WTC11 (cell line): ENCODE measurements around the gene BATF. TPM values are rescaled to one million over a fixed set of nuclear protein-coding genes. Genes with fewer than 3 reads are reported as not detected.

ENCODE experiments used
- ATAC-seq: fragments of 200-7000 bp; cut with Tn5 transposase; 2 replicates; pipeline ENCODE4 v1.10.0; 2021; ENCODE audit warnings: mild to moderate bottlenecking, moderate library complexity
- CTCF ChIA-PET: fragments of 300-600 bp; sonication (Branson Sonifier 250); formaldehyde crosslinking; loops from one replicate; lab custom pipeline; 2021; ENCODE audit warnings: antibody characterized with exemption; lab: Charles Lee
- POLR2A ChIA-PET: fragments of 350-600 bp; sonication (Branson Sonifier 250); formaldehyde crosslinking; loops from one replicate; lab custom pipeline; 2021; ENCODE audit warnings: antibody characterized with exemption; lab: Charles Lee
- DNase-seq: peaks from one replicate; pipeline ENCODE4 v3.0.0; 2021; ENCODE audit warnings: low spot score
- H3K27ac Mint-ChIP-seq: 2 replicates; pipeline ENCODE4 v1.8.0; 2021; ENCODE audit warnings: mixed read lengths
- H3K27me3 Mint-ChIP-seq: 2 replicates; pipeline ENCODE4 v1.8.0; 2021; ENCODE audit warnings: low read depth, mild to moderate bottlenecking, moderate library complexity, mixed read lengths
- H3K36me3 Mint-ChIP-seq: 2 replicates; pipeline ENCODE4 v1.8.0; 2021; ENCODE audit warnings: mixed read lengths
- H3K4me1 Mint-ChIP-seq: 2 replicates; pipeline ENCODE4 v1.8.0; 2022; ENCODE audit warnings: mixed read lengths
- H3K4me3 Mint-ChIP-seq: 2 replicates; pipeline ENCODE4 v1.8.0; 2021; ENCODE audit warnings: mild to moderate bottlenecking, moderate library complexity, mixed read lengths
- H3K9me3 Mint-ChIP-seq: 2 replicates; pipeline ENCODE4 v1.8.0; 2021; ENCODE audit warnings: mixed read lengths
- ETV6 ChIP-seq: sonication (generic); formaldehyde crosslinking; IDR thresholded peaks from 2 replicates; pipeline ENCODE4 v1.8.1; 2022; ENCODE audit warnings: mild to moderate bottlenecking, missing genetic modification reagents
- GRHL2 ChIP-seq: fragments of 250-450 bp; sonication (Bioruptor Pico); IDR thresholded peaks from 2 replicates; pipeline ENCODE4 v1.8.0; 2022; ENCODE audit warnings: mild to moderate bottlenecking, moderate library complexity; ENCODE audit not compliant: insufficient replicate concordance, severe bottlenecking
- IRF2 ChIP-seq: sonication (generic); formaldehyde crosslinking; IDR thresholded peaks from 2 replicates; pipeline ENCODE4 v1.8.0; 2022; ENCODE audit warnings: low read depth, missing genetic modification reagents, borderline replicate concordance
- JUN ChIP-seq: sonication (generic); formaldehyde crosslinking; IDR thresholded peaks from 2 replicates; pipeline ENCODE4 v1.8.0; 2023; ENCODE audit warnings: mild to moderate bottlenecking, missing genetic modification reagents
- NFATC4 ChIP-seq: fragments of 250-450 bp; sonication (Bioruptor Pico); IDR thresholded peaks from 2 replicates; pipeline ENCODE4 v1.9.0; 2021; ENCODE audit warnings: mild to moderate bottlenecking
- RORB ChIP-seq: fragments of 250-450 bp; sonication (Bioruptor Pico); IDR thresholded peaks from 2 replicates; pipeline ENCODE4 v1.9.0; 2021; ENCODE audit warnings: mild to moderate bottlenecking
- SMAD4 ChIP-seq: sonication (generic); formaldehyde crosslinking; IDR thresholded peaks from 2 replicates; pipeline ENCODE4 v1.8.0; 2022; ENCODE audit warnings: mild to moderate bottlenecking, missing genetic modification reagents
- TCF7 ChIP-seq: sonication (generic); formaldehyde crosslinking; IDR thresholded peaks from 2 replicates; pipeline ENCODE4 v1.8.0; 2022; ENCODE audit warnings: mild to moderate bottlenecking, low read depth, missing genetic modification reagents, moderate library complexity
- TEAD1 ChIP-seq: sonication (generic); formaldehyde crosslinking; IDR thresholded peaks from 2 replicates; pipeline ENCODE4 v1.8.0; 2022; ENCODE audit warnings: mild to moderate bottlenecking, missing genetic modification reagents
- TP53 ChIP-seq: sonication (generic); formaldehyde crosslinking; IDR thresholded peaks from 2 replicates; pipeline ENCODE4 v1.8.1; 2023; ENCODE audit warnings: mild to moderate bottlenecking, missing genetic modification reagents
- ZNF138 ChIP-seq: sonication (generic); formaldehyde crosslinking; conservative IDR thresholded peaks from 2 replicates; pipeline ENCODE4 v1.8.1; 2022; ENCODE audit warnings: mild to moderate bottlenecking, moderate library complexity, missing genetic modification reagents
- total RNA-seq: library from RNA; stranded (reverse); gene quantifications from 3 replicates; pipeline ENCODE4 v1.2.3, GENCODE V29; 2021
- TF ChIP-seq, protein P1 (sequence below): fragments of 250-450 bp; sonication (Bioruptor Pico); IDR thresholded peaks from 2 replicates; pipeline ENCODE4 v1.9.0; 2021; ENCODE audit warnings: moderate library complexity, mild to moderate bottlenecking, inconsistent platforms, borderline replicate concordance
- TF ChIP-seq, protein P2 (sequence below): sonication (generic); formaldehyde crosslinking; IDR thresholded peaks from 2 replicates; pipeline ENCODE4 v1.8.1; 2022; ENCODE audit warnings: missing genetic modification reagents, borderline replicate concordance
- TF ChIP-seq, protein P3 (sequence below): fragments of 250-450 bp; sonication (Bioruptor Pico); IDR thresholded peaks from 2 replicates; pipeline ENCODE4 v1.8.0; 2021; ENCODE audit warnings: mild to moderate bottlenecking
- TF ChIP-seq, protein P4 (sequence below): sonication (generic); formaldehyde crosslinking; IDR thresholded peaks from 2 replicates; pipeline ENCODE4 v1.8.0; 2022; ENCODE audit warnings: mild to moderate bottlenecking, missing genetic modification reagents
- TF ChIP-seq, protein P5 (sequence below): sonication (generic); formaldehyde crosslinking; IDR thresholded peaks from 2 replicates; pipeline ENCODE4 v1.8.1; 2023; ENCODE audit warnings: mild to moderate bottlenecking, missing genetic modification reagents, moderate library complexity
- TF ChIP-seq, protein P6 (sequence below): sonication (generic); formaldehyde crosslinking; conservative IDR thresholded peaks from 2 replicates; pipeline ENCODE4 v1.8.1; 2023; ENCODE audit warnings: mild to moderate bottlenecking, low read depth, missing genetic modification reagents, moderate library complexity
- TF ChIP-seq, protein P7 (sequence below): sonication (generic); formaldehyde crosslinking; IDR thresholded peaks from 2 replicates; pipeline ENCODE4 v1.8.1; 2023; ENCODE audit warnings: mild to moderate bottlenecking, missing genetic modification reagents, borderline replicate concordance

BATF gene
- total RNA-seq, 1 experiment from 2014 or later = not detected

DNA sequence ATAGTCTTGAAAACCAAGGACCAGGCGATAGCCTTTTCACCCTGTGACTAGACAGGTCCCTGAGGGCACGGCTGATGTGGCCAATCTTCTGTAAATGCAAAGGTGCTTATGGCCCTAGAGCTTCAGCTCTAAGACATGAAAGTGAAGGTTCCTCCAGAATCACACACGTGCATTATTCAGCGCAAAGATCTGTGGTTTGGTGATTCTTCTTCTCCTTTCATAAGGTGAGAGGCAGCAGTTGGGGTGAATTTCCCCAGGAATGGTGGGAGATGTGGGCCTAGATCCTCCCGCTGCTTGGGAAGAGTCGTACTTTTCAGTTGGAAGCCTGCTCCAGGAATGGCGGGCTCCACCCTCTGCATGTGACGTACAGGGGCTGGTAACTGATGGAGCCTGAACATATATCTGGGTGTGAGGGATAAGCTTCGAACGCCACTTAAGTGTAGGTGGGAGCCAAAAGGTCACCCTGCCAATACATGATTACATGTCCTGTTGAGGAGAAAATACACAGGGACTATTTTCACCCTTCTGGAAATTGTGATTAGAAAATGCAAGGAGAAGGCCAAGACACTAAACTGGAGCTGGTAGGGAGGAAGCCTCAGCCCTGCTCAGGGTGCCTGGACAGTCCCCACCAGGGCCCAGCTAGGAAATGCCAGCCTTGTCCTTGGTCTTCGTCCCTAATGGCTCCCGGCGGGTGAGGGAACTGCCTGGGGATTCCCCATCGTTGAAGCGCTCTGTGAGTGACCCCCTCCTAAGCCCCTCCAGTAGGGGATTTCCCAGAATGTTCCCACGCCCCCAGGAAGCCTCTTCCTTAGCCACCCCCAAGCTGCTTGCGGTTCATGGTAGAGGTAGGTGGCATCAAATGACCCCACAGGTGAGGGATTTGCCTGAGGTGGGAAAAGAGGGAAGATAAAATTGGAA is 17.6 kb downstream of the BATF start:
- Mint-ChIP-seq H3K36me3 (no peaks in the 10 kb centered on the region), H3K4me1 (no peaks in the 10 kb centered on the region), H3K27ac (no peak overlapping the region), H3K9me3 (no peaks in the 10 kb centered on the region), H3K27me3 (no peaks in the 10 kb centered on the region), H3K4me3 (no peak overlapping the region)
- DNase-seq = no peak
- ATAC-seq = no peak
- POLR2A ChIA-PET = no interaction called here
- CTCF ChIA-PET = interaction anchor here (0.7 to 3.1 kb wide), 5 partner anchors 21 to 114 kb away, joined by 3 to 16 read pairs (median 6); no protein-coding TSS in a partner anchor
- TF ChIP-seq, protein P1, sequence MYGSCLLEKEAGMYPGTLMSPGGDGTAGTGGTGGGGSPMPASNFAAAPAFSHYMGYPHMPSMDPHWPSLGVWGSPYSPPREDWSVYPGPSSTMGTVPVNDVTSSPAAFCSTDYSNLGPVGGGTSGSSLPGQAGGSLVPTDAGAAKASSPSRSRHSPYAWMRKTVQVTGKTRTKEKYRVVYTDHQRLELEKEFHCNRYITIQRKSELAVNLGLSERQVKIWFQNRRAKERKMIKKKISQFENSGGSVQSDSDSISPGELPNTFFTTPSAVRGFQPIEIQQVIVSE (CRISPR knock-in tag) = no peak
- TF ChIP-seq SMAD4 (CRISPR knock-in tag) (no peak), GRHL2 (CRISPR knock-in tag) (no peak), NFATC4 (CRISPR knock-in tag) (no peak), RORB (CRISPR knock-in tag) (no peak), TEAD1 (CRISPR knock-in tag) (no peak), IRF2 (CRISPR knock-in tag) (no peak), ETV6 (CRISPR knock-in tag) (no peak), TP53 (CRISPR knock-in tag) (no peak), TCF7 (CRISPR knock-in tag) (no peak)
- TF ChIP-seq, protein P2, sequence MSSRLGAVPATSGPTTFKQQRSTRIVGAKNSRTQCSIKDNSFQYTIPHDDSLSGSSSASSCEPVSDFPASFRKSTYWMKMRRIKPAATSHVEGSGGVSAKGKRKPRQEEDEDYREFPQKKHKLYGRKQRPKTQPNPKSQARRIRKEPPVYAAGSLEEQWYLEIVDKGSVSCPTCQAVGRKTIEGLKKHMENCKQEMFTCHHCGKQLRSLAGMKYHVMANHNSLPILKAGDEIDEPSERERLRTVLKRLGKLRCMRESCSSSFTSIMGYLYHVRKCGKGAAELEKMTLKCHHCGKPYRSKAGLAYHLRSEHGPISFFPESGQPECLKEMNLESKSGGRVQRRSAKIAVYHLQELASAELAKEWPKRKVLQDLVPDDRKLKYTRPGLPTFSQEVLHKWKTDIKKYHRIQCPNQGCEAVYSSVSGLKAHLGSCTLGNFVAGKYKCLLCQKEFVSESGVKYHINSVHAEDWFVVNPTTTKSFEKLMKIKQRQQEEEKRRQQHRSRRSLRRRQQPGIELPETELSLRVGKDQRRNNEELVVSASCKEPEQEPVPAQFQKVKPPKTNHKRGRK (CRISPR knock-in tag) = no peak
- TF ChIP-seq, protein P3, sequence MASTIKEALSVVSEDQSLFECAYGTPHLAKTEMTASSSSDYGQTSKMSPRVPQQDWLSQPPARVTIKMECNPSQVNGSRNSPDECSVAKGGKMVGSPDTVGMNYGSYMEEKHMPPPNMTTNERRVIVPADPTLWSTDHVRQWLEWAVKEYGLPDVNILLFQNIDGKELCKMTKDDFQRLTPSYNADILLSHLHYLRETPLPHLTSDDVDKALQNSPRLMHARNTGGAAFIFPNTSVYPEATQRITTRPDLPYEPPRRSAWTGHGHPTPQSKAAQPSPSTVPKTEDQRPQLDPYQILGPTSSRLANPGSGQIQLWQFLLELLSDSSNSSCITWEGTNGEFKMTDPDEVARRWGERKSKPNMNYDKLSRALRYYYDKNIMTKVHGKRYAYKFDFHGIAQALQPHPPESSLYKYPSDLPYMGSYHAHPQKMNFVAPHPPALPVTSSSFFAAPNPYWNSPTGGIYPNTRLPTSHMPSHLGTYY = no peak
- TF ChIP-seq, protein P4, sequence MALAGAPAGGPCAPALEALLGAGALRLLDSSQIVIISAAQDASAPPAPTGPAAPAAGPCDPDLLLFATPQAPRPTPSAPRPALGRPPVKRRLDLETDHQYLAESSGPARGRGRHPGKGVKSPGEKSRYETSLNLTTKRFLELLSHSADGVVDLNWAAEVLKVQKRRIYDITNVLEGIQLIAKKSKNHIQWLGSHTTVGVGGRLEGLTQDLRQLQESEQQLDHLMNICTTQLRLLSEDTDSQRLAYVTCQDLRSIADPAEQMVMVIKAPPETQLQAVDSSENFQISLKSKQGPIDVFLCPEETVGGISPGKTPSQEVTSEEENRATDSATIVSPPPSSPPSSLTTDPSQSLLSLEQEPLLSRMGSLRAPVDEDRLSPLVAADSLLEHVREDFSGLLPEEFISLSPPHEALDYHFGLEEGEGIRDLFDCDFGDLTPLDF (CRISPR knock-in tag) = no peak
- TF ChIP-seq, protein P5, sequence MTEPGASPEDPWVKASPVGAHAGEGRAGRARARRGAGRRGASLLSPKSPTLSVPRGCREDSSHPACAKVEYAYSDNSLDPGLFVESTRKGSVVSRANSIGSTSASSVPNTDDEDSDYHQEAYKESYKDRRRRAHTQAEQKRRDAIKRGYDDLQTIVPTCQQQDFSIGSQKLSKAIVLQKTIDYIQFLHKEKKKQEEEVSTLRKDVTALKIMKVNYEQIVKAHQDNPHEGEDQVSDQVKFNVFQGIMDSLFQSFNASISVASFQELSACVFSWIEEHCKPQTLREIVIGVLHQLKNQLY (CRISPR knock-in tag) = no peak
- TF ChIP-seq, protein P6, sequence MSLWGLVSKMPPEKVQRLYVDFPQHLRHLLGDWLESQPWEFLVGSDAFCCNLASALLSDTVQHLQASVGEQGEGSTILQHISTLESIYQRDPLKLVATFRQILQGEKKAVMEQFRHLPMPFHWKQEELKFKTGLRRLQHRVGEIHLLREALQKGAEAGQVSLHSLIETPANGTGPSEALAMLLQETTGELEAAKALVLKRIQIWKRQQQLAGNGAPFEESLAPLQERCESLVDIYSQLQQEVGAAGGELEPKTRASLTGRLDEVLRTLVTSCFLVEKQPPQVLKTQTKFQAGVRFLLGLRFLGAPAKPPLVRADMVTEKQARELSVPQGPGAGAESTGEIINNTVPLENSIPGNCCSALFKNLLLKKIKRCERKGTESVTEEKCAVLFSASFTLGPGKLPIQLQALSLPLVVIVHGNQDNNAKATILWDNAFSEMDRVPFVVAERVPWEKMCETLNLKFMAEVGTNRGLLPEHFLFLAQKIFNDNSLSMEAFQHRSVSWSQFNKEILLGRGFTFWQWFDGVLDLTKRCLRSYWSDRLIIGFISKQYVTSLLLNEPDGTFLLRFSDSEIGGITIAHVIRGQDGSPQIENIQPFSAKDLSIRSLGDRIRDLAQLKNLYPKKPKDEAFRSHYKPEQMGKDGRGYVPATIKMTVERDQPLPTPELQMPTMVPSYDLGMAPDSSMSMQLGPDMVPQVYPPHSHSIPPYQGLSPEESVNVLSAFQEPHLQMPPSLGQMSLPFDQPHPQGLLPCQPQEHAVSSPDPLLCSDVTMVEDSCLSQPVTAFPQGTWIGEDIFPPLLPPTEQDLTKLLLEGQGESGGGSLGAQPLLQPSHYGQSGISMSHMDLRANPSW (CRISPR knock-in tag) = no peak

DNA sequence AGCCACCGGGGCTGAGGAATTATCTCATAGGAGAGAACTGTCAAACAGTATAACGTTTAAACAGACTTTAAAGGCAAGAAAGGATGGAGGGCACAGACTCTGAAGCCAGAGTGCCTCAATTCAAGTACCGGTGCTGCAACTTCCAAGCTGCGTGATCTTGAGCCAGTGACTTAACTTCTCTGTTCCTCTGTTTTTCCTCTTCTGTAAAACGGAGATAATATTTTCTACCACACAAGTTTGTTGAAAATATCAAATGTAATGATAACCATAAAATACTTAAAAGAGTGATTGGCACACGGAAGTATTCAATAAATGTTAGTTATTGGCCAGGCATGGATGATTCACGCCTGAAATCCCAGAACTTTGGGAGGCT is 18.2 kb downstream of the BATF start:
- no peak overlapping the region for H3K27ac Mint-ChIP-seq
- no peak for TF ChIP-seq ZNF138 (CRISPR knock-in tag)
- TF ChIP-seq, protein P5 (CRISPR knock-in tag) = no peak
- TF ChIP-seq, protein P7, sequence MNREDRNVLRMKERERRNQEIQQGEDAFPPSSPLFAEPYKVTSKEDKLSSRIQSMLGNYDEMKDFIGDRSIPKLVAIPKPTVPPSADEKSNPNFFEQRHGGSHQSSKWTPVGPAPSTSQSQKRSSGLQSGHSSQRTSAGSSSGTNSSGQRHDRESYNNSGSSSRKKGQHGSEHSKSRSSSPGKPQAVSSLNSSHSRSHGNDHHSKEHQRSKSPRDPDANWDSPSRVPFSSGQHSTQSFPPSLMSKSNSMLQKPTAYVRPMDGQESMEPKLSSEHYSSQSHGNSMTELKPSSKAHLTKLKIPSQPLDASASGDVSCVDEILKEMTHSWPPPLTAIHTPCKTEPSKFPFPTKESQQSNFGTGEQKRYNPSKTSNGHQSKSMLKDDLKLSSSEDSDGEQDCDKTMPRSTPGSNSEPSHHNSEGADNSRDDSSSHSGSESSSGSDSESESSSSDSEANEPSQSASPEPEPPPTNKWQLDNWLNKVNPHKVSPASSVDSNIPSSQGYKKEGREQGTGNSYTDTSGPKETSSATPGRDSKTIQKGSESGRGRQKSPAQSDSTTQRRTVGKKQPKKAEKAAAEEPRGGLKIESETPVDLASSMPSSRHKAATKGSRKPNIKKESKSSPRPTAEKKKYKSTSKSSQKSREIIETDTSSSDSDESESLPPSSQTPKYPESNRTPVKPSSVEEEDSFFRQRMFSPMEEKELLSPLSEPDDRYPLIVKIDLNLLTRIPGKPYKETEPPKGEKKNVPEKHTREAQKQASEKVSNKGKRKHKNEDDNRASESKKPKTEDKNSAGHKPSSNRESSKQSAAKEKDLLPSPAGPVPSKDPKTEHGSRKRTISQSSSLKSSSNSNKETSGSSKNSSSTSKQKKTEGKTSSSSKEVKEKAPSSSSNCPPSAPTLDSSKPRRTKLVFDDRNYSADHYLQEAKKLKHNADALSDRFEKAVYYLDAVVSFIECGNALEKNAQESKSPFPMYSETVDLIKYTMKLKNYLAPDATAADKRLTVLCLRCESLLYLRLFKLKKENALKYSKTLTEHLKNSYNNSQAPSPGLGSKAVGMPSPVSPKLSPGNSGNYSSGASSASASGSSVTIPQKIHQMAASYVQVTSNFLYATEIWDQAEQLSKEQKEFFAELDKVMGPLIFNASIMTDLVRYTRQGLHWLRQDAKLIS = no peak
- TF ChIP-seq, protein P4 (CRISPR knock-in tag) = no peak
- no peak for TF ChIP-seq TP53 (CRISPR knock-in tag)
- no peak for TF ChIP-seq JUN (CRISPR knock-in tag)

More for the DNA sequence above, 18.2 kb downstream of the BATF start:
- H3K4me1 Mint-ChIP-seq = no peaks in the 10 kb centered on the region
- no peaks in the 10 kb centered on the region for H3K9me3 Mint-ChIP-seq
- ChIA-PET CTCF (interaction anchor here (1.6 to 3.1 kb wide), 3 partner anchors 20 to 25 kb away, joined by 6 to 16 read pairs (median 10); no protein-coding TSS in a partner anchor), POLR2A (no interaction called here)
- H3K27me3 Mint-ChIP-seq = no peaks in the 10 kb centered on the region
- H3K36me3 Mint-ChIP-seq = no peaks in the 10 kb centered on the region
- ATAC-seq (no peak), DNase-seq (no peak)
- H3K4me3 Mint-ChIP-seq = no peak overlapping the region
